Measurements from ENCODE around the gene CCL20. TPM values are rescaled to one million over a fixed set of nuclear protein-coding genes. Genes with fewer than 3 reads are reported as not detected.

CCL20 gene
- total RNA-seq, 1 experiment from 2014 or later, result not detected

GRCh38 chr2:227805578-227805977, 8.1 kb upstream of the CCL20 start (continued):
- TF ChIP-seq ARID4B (CRISPR knock-in tag; IDR thresholded peaks at IDR 0.05; ENCODE audit: borderline replicate concordance) (no peak), E2F5 (CRISPR knock-in tag; IDR thresholded peaks at IDR 0.05) (no peak), CBFB (CRISPR knock-in tag; IDR thresholded peaks at IDR 0.05; ENCODE audit: low read depth) (no peak), HMGXB4 (CRISPR knock-in tag; IDR thresholded peaks at IDR 0.05) (no peak), STAT6 (CRISPR knock-in tag; conservative IDR thresholded peaks at IDR 0.05; ENCODE audit: low read depth) (no peak), CTCF (IDR thresholded peaks at IDR 0.05) (no peak), FOXJ3 (CRISPR knock-in tag; IDR thresholded peaks at IDR 0.05; ENCODE audit: borderline replicate concordance) (no peak), OVOL2 (CRISPR knock-in tag; IDR thresholded peaks at IDR 0.05; ENCODE audit: borderline replicate concordance) (no peak), GTF2I (CRISPR knock-in tag; conservative IDR thresholded peaks at IDR 0.05) (no peak), ZNF425 (CRISPR knock-in tag; conservative IDR thresholded peaks at IDR 0.05) (no peak), NFE2L1 (CRISPR knock-in tag; IDR thresholded peaks at IDR 0.05) (no peak), FOXP1 (CRISPR knock-in tag; IDR thresholded peaks at IDR 0.05; ENCODE audit: borderline replicate concordance) (no peak), IRF1 (CRISPR knock-in tag; IDR thresholded peaks at IDR 0.05) (no peak)

All from WTC11 (cell line).